BJ (cell line): ENCODE results near the gene AP2A1. TPM values are rescaled to one million over a fixed set of nuclear protein-coding genes. Genes with fewer than 3 reads are reported as not detected.

ENCODE experiments used
- CTCF ChIA-PET: fragments of 350-600 bp; formaldehyde crosslinking; extraction: SDS; loops from one replicate; lab custom pipeline; 2021; ENCODE audit warnings: antibody characterized with exemption, inconsistent platforms; lab: Yijun Ruan, JAX
- POLR2A ChIA-PET: fragments of 300-600 bp; sonication (Branson Sonifier 250); formaldehyde crosslinking; extraction: SDS; loops from one replicate; lab custom pipeline; 2021; ENCODE audit warnings: antibody characterized with exemption; lab: Charles Lee
- DNase-seq: peaks from one replicate; pipeline ENCODE4 v3.0.0-alpha.2; 2011; ENCODE audit warnings: low read depth
- H3K27me3 ChIP-seq: 2 replicates; pipeline ENCODE4 v1.6.0; 2011; ENCODE audit warnings: low read length; ENCODE audit not compliant: control insufficient read depth, insufficient read depth
- H3K36me3 ChIP-seq: 2 replicates; pipeline ENCODE4 v1.5.1; 2011; ENCODE audit warnings: low read length; ENCODE audit not compliant: control insufficient read depth, insufficient read depth
- H3K4me3 ChIP-seq: 2 replicates; pipeline ENCODE4 v1.5.1; 2011; ENCODE audit warnings: low read depth, mild to moderate bottlenecking, control low read depth, low read length
- CTCF ChIP-seq: IDR thresholded peaks from 2 replicates; pipeline ENCODE4 v1.5.1; 2011; ENCODE audit warnings: low read depth, mild to moderate bottlenecking, control low read depth, inconsistent platforms, low read length, moderate library complexity; ENCODE audit not compliant: insufficient read depth
- polyA plus RNA-seq: library from polyadenylated mRNA; depleted of rRNA; stranded (reverse); fragments of >200 nt; gene quantifications from 2 replicates; pipeline ENCODE4 v1.2.3, GENCODE V29; 2011; rRNA removed
- small RNA-seq: library from RNA; depleted of rRNA; stranded (forward); fragments of <200 nt; gene quantifications from one replicate; pipeline ENCODE3, GENCODE V24; 2012; ENCODE audit warnings: low replicate concordance, low read depth; ENCODE audit not compliant: insufficient read length

Gene AP2A1
- polyA plus RNA-seq, 1 experiment, result 153 TPM

GRCh38 chr19:49854378-49855263 lies 87.8 kb downstream of the AP2A1 start:
- CTCF ChIA-PET, result interaction anchor here (1.3 kb wide), 1 partner anchor 8 kb away, joined by 3 read pairs; no protein-coding TSS in a partner anchor

GRCh38 chr19:49855277-49855675 lies 88.5 kb downstream of the AP2A1 start:
- Histone ChIP-seq H3K27me3 (no peaks in the 10 kb centered on the region), H3K4me3 (no peak overlapping the region), H3K36me3 (peaks cover 43% of the 10 kb centered on the region)
- ChIA-PET POLR2A (no interaction called here), CTCF (no interaction called here)
- DNase-seq, result no peak
- TF ChIP-seq CTCF, result no peak

More at GRCh38 chr19:49854378-49855263, 87.8 kb downstream of the AP2A1 start:
- no peak overlapping the region for H3K4me3 ChIP-seq
- no peak for TF ChIP-seq CTCF
- DNase-seq, result no peak
- peaks cover 39% of the 10 kb centered on the region for H3K36me3 ChIP-seq
- H3K27me3 ChIP-seq, result no peaks in the 10 kb centered on the region
- POLR2A ChIA-PET, result no interaction called here

GRCh38 chr19:49855676-49856573 lies 89.1 kb downstream of the AP2A1 start:
- H3K4me3 ChIP-seq, result no peak overlapping the region
- no peak for TF ChIP-seq CTCF
- CTCF ChIA-PET, result no interaction called here
- no peaks in the 10 kb centered on the region for H3K27me3 ChIP-seq
- POLR2A ChIA-PET, result no interaction called here
- DNase-seq, result no peak
- H3K36me3 ChIP-seq, result peaks cover 49% of the 10 kb centered on the region

GRCh38 chr19:49856574-49857021 lies 89.8 kb downstream of the AP2A1 start:
- ChIA-PET POLR2A (no interaction called here), CTCF (no interaction called here)
- no peak for DNase-seq

More at GRCh38 chr19:49856574-49857021, 89.8 kb downstream of the AP2A1 start:
- Histone ChIP-seq H3K36me3 (peaks cover 51% of the 10 kb centered on the region), H3K4me3 (no peak overlapping the region), H3K27me3 (no peaks in the 10 kb centered on the region)
- no peak for TF ChIP-seq CTCF

Small RNA genes within 50 kb of the gene (small RNA-seq; reads per million reads assigned to genes)
- gene MIR4749 (not detected), gene MIR6799 (not detected), gene RNU6-841P (not detected)

Other genes with a start within 250 kb of the AP2A1 start
- 52.4 and 68.9 TPM in 2 replicates for gene RCN3, start 239.0 kb upstream of the AP2A1 start, polyA plus RNA-seq
- gene NOSIP, start 186.4 kb upstream of the AP2A1 start, polyA plus RNA-seq, result 59.2 and 87.6 TPM in 2 replicates
- 0.12 and 0.13 TPM in 2 replicates for gene PRRG2, start 185.7 kb upstream of the AP2A1 start, polyA plus RNA-seq
- gene PRR12, start 175.8 kb upstream of the AP2A1 start, polyA plus RNA-seq, result 0.42 and 0.43 TPM in 2 replicates
- gene RRAS, start 126.9 kb upstream of the AP2A1 start, polyA plus RNA-seq, result 117 and 186 TPM in 2 replicates
- gene SCAF1, start 124.8 kb upstream of the AP2A1 start, polyA plus RNA-seq, result 2.8 and 3.4 TPM in 2 replicates
- 47.5 and 68.5 TPM in 2 replicates for gene IRF3, start 101.1 kb upstream of the AP2A1 start, polyA plus RNA-seq
- 14.2 and 21.5 TPM in 2 replicates for gene BCL2L12, start 101.1 kb upstream of the AP2A1 start, polyA plus RNA-seq
- gene PRMT1, start 89.7 kb upstream of the AP2A1 start, polyA plus RNA-seq, result 269 and 372 TPM in 2 replicates
- 0.39 TPM in 2 replicates for gene ADM5, start 77.4 kb upstream of the AP2A1 start, polyA plus RNA-seq
- gene CPT1C, start 75.9 kb upstream of the AP2A1 start, polyA plus RNA-seq, result 26.0 and 45.9 TPM in 2 replicates
- gene TSKS, start 3.7 kb upstream of the AP2A1 start, polyA plus RNA-seq, result 0.11 and 0.15 TPM in 2 replicates
- 8.3 and 14.3 TPM in 2 replicates for gene FUZ, start 46.3 kb downstream of the AP2A1 start, polyA plus RNA-seq
- 12.3 and 27.7 TPM in 2 replicates for gene MED25, start 51.3 kb downstream of the AP2A1 start, polyA plus RNA-seq
- 30.7 and 67.6 TPM in 2 replicates for gene PTOV1, start 84.2 kb downstream of the AP2A1 start, polyA plus RNA-seq
- gene PNKP, start 100.6 kb downstream of the AP2A1 start, polyA plus RNA-seq, result 14.6 and 28.9 TPM in 2 replicates
- 40.5 and 42.0 TPM in 2 replicates for gene AKT1S1, start 110.4 kb downstream of the AP2A1 start, polyA plus RNA-seq
- gene TBC1D17, start 110.7 kb downstream of the AP2A1 start, polyA plus RNA-seq, result 17.6 and 26.7 TPM in 2 replicates
- gene IL4I1, start 129.9 kb downstream of the AP2A1 start, polyA plus RNA-seq, result 0.12 and 0.32 TPM in 2 replicates
- gene ATF5, start 162.2 kb downstream of the AP2A1 start, polyA plus RNA-seq, result 6.9 and 7.9 TPM in 2 replicates
- gene NUP62, start 162.5 kb downstream of the AP2A1 start, polyA plus RNA-seq, result 11.9 and 15.1 TPM in 2 replicates
- gene SIGLEC11, start 194.2 kb downstream of the AP2A1 start, polyA plus RNA-seq, result not detected in 2 replicates